HG02759 (cell line): Measurements from ENCODE around the gene LTA.

Experiments used
- ATAC-seq: cut with Tn5 transposase; IDR thresholded peaks from one replicate; pipeline ENCODE4 v1.9.1; 2021; ENCODE audit warnings: mild to moderate bottlenecking, moderate library complexity; ENCODE audit not compliant: unreplicated experiment

LTA gene, protein sequence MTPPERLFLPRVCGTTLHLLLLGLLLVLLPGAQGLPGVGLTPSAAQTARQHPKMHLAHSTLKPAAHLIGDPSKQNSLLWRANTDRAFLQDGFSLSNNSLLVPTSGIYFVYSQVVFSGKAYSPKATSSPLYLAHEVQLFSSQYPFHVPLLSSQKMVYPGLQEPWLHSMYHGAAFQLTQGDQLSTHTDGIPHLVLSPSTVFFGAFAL

DNA sequence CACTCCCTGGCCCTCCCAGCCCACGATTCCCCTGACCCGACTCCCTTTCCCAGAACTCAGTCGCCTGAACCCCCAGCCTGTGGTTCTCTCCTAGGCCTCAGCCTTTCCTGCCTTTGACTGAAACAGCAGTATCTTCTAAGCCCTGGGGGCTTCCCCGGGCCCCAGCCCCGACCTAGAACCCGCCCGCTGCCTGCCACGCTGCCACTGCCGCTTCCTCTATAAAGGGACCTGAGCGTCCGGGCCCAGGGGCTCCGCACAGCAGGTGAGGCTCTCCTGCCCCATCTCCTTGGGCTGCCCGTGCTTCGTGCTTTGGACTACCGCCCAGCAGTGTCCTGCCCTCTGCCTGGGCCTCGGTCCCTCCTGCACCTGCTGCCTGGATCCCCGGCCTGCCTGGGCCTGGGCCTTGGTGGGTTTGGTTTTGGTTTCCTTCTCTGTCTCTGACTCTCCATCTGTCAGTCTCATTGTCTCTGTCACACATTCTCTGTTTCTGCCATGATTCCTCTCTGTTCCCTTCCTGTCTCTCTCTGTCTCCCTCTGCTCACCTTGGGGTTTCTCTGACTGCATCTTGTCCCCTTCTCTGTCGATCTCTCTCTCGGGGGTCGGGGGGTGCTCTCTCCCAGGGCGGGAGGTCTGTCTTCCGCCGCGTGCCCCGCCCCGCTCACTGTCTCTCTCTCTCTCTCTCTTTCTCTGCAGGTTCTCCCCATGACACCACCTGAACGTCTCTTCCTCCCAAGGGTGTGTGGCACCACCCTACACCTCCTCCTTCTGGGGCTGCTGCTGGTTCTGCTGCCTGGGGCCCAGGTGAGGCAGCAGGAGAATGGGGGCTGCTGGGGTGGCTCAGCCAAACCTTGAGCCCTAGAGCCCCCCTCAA lies at the start of gene LTA:
Gene LTA (plus strand): TSS at position 249 of the 871 bp plus-strand sequence. CDS start 454 bp downstream, at position 703.
- ATAC-seq: peak; percentile 30

DNA sequence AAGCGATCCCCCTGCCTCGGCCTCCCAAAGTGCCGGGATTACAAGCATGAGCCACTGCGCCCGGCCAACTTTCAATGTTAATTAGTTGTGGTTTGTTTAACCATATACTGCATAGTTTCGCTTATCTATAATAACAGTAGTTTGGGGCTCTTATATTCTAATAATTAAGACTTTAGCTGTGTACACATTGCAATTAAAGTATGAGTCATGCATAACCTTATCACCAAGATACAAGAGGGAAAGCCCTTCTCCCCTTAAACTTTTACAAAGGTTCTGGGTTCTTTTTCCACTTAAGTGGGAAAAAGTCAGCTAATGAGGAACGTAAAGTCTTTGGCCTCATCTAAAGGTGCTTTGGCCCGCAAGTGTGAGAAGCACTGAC lies 46.5 kb upstream of the LTA start:
- no peak for ATAC-seq

DNA sequence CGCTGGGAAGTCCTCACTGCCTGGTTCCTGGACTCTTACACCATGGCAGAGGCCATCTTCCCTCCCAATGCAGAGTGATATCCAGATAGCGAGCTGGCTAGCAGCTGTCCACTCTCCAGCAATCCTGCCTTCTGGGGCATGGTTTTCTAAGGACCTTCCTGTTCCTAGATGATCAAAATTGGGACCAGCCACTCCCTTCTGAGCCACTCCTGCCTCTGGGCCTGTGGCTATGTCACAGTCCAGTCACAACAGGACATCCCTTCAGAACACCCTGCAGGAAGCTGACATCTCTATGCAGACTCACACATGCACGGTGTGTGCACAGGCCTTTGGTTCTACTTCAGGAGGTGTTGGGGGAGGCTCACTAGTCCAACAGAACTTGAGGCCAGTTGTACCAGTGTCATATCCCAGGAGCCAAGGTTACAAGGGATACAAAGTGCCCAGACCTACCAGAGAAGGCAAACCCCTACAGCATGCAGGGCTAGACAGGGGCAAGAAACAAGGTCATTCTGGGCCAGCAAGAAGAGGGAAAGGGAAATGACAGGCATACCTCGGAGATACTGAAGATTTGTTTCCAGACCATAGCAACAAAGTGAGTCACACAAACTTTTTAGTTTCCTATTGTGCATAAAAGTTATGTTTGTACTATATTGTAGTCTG lies 46.0 kb upstream of the LTA start:
- ATAC-seq: no peak

DNA sequence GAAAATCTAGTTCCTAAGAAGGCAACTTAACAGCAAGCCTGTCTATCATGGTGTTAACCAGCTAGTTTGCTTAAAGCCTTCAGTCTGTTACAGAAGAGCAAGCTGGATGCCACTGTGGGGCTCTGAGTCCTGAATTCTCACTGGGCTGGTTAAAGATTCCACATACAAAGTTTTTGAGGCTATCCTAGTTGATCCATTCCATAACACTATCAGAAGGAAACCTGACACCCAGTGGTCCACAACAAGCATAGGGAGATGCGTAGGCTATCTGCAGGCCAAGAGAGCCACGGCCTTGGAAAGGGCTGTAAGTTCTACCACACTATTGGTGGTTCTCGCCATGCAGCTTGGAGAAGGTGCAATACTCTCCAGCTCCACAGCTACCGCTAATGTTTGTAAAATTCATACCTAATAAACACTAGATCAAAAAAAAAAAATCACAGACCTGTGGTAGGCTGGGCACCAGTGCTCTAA lies 43.7 kb upstream of the LTA start:
- no peak for ATAC-seq

DNA sequence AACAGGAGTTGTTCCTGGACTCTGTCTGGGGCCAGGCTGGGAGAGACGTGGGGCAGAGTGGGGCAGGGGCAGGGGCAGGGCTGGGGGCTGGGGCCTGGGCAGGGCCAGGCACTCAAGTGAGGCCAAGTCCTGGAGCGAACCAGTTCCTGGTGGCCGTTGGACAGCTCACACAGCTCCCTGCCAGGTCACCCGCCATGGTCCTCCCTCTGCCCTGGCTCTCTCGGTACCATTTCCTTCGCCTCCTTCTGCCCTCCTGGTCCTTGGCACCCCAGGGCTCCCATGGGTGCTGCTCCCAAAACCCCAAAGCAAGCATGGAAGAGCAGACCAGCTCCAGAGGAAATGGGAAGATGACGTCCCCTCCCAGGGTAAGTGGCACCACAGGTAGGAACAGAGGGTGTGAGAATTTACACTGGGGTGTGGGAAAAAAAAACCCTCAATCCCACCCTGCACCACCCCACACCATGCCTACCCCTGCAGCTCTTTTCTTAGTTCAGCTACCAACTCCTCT lies 43.2 kb upstream of the LTA start, which contains the start of gene MCCD1:
Gene MCCD1 (plus strand): TSS at position 142 of the 508 bp plus-strand sequence. CDS start 53 bp downstream, at position 195.
- ATAC-seq: no peak

DNA sequence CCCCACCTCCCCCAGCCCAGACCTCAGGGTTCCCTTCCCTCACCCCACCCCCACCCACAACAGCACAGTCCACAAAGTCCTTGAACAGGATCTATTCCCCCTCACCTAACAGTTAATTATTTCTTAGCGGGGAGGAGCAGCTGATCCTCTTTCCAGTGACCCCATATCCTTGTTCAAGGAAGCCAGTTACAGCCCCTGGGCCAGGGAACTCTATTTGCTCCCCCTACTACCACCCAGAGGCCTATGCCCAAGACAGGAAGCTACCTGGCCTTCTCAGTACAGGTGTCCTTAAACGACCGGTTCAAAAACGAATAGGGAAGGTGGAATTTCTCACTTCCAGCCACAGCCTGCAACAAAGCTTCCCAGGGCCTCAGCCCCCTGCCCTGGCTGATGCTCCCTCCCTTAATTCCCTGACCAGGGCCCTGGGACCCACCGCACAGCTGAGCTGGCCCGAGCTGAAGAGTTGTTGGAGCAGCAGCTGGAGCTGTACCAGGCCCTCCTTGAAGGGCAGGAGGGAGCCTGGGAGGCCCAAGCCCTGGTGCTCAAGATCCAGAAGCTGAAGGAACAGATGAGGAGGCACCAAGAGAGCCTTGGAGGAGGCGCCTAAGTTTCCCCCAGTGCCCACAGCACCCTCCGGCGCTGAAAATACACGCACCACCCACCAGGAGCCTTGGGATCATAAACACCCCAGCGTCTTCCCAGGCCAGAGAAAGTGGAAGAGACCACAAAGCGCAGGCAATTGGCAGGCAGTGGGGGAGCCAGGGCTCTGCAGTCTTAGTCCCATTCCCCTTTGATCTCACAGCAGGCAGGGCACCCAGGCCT lies 42.5 kb upstream of the LTA start:
- ATAC-seq: no peak

DNA sequence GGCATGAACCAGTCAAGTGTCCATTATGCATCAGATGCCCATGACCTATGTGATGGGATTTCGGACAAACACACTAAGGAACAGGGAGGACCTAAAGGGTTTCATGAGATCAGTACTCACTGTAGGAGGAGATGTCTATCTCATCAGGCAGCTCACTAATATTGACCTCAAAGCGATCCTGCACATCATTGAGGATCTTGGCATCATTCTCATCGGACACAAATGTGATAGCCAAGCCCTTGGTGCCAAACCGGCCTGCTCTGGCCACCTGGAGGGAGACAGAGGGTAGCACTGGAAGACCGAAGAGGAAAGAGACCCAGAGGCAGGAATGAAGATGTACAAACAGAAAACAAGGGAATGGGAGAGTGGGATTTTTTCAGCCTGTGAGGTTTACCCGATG lies 41.4 kb upstream of the LTA start:
- no peak for ATAC-seq

DNA sequence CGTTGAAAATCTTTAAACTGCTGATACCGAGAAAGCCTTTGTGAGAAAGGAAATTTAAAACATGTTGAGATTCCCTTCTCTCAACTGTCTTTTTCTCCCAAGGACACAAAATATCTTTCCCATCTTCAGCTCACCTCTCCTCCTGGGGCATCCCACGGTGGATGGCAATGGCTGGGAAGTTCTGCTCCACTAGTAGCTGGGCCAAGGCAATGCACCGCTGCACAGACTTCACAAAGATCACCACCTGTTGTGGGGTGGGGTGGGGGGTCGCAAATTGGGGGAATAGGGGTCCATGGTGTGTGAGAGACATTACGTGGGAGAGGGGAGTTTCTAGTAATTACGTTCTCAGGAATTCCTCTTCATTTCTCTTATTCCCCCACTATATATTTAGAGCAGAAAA lies 40.9 kb upstream of the LTA start:
- ATAC-seq: no peak

DNA sequence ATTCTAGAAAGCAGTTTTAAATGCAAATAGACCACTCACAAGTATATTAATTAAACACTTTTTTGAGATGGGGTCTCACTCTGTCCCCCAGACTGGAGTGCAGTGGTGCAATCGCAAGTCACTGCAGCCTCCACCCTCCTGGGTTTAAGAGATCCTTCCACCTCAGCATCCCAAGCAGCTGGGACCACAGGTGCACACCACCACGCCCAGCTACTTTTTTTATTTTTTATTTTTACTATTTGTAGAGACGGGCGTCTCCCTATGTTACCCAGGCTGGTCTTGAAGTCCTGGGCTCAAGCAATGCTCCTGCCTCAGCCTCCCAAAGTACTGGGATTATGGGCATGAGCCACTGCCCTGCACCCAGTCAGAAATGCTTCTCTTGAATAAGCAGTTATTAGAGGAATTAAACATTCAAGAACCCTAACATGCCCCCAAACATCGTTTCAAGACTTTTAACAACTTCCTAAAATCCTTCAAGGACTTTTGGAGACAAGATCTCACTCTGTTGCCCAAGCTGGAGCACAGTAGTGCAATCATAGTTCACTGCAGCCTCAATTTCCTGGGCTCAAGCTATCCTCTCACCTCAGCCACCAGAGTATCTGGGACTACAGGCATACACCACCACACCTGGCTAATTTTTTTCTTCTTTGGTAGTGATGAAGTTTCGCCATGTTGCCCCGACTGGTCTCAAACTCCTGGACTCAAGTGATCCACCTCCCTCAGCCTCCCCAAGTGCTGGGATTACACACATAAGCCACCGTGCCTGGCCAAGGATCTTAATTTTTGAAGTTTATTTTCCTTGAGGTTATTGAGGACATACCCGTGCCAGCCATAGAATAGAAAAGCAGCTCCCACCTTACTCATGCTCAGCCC lies 40.1 kb upstream of the LTA start:
- no peak for ATAC-seq

DNA sequence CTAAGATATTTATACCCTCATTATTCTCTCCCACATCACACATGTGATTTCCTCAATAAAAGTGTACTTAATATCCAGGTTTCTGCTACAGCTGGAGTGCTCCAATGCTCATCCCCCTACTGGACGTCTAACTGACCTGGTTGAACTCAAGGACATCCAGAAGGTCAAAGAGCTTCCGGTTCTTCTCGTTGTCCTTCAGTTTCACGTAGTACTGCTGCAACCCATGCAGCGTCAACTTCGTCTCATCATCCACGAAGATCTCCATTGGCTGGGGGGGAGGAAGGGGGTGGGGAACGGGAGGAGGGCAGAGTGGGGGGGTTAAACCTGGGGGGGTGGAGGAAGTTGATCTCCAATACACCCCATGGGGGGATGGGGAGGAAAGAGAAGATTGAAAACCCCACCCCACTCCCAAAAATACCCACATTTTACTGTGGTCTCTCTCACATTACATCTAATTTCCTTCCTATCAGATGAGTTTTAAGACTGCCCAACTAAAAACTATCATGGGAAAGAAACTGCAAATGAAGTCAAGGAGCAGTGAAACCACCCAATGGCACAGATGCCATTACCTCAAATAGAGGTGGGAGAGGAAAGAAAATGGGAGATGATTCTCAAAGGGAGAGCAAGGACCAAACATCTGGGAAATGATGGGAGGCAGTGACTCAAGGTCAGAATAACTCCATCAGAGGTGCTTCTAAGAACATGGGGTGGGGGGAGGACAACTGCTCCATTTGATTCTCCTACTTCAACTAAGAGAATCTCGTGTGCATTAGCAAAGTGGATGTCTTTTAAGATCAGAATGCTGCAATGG lies 39.2 kb upstream of the LTA start:
- no peak for ATAC-seq

DNA sequence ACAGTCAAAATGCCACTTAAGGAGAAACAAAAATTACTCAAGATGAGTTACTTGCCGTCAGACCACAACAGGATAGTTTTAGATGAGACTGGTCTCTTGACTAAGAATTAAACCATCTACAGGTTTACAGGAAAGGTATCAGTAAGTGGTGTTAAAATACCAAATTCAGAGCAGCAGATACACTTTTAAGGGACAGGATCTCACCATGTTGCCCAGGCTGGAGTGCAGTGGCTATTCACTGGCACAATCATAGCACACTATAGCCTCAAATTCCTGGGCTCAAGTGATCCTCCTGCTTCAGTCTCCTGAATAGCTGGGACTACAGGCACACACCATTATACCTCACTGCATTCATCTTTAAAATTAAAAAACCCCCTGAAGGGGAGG lies 38.6 kb upstream of the LTA start:
- ATAC-seq: no peak

DNA sequence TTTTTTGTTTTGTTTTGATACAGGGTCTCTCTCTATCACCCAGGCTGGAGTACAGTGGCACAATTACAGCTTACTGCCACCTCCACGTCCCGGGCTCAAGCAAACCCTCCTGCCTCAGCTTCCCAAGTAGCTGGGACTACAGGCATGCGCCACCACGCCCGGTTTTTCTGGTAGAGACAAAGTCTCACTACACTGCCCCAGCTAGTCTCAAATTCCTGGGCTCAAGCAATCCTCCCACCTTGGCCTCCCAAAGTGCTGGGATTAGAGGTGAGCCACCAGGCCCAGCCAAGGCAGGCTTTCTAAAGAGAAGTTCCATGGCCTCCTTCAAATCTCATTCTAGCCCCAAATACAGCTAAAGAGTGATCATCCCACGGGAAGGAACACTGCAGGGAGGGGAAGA lies 38.1 kb upstream of the LTA start:
- ATAC-seq: no peak

DNA sequence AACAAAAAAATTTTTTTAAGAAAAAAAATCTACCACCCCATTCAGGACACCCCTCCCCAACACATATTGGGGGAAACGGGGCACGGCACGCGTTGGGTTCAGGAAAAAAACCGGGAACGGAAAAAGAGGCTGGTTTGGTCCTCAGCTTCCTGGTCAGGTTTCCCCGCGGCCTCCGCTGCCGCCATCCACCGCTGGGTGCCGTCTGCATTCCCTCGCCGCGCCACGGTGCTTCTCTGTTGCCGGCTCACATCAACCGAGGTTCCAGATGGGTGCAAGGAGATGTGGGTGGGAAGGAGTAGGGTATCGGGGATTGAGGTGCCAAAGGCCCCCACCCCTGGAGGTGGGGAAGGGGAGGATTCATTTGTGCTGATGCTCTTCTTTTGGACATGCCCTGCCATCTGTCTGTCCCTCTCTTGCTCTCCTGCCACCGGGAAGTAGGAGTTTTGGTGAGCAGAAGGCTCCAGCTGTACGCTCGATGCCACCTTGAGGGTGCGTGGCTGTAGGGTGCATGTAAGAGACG lies 37.5 kb upstream of the LTA start:
- no peak for ATAC-seq

DNA sequence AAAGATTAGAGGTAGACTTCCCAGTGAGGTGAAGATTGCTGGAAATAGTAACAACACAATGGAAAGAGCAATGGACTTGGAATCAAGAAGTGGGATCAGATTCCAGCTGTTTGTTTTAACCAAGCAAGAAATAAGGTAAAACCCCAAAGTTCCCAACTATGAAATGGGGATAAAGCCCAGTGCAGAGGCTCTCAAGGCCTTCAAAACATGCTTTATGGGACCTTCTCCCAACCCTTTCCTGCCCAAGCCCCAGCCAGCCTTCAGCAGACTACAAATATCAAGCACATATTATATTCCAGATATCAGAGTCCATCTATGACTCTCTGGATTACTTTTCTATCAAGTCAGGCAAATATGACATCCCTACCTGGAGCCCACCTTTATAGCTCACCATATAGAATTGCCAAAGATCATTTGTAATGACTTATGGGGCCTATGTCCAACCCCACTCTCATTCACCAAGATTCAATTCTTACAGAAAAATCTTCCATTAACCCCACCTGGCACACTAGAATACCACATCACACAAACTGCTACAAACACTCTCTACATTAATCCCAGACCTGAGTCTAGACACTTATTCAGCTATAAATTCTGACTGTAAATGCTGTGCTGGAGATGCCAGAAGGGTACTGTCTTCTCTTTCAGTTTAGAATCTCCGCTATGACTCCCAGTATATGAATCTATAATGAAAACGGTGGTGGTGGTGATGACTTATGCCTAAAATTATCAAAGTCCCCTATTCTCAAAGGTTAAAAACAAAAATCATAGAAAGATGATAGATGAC lies 36.4 kb upstream of the LTA start:
- ATAC-seq: no peak

DNA sequence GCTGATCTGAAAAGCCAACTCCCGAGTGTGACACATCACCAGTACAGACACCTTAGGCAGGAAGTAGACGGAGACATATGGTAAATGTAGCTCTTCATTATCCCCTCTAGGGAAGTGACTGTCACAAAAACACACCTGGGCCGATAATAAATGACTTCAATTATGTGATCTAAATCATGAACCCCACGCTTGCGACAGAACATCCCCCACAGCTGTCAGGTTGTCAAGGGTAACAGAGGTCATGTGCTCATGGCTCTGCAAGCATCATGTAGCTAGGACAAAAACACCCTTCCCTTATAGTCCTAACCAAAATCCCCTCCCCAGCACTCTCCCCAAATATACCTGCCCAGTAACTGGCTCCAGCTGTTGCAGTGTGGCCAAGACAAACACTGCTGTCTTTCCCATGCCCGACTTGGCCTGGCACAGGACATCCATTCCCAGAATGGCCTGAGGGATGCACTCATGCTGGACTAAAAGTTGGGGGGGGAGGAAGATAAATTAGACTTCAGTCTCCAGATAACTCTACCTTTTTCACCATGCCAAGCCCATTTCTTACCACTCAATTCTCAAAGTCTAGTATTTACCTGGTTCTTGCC lies 33.2 kb upstream of the LTA start:
- no peak for ATAC-seq

DNA sequence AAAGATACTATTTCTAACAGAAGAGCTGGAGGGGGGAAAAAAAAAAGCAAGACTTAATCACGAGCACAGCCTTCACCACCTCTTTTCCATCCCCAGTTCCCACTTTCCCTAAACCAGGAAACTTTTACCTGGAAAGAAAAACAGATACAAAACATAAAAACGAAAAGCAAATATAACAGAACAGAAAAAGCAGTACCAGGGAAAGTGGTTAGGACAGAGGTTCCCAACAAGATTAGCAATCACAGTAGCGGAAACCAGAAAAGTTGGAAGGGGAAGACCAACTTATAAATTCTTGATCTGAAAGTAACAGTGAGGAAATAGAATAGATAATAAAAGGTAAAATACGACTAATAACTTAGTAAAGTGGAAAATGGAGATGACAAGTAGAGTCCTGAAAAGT lies 31.4 kb upstream of the LTA start:
- ATAC-seq: no peak

DNA sequence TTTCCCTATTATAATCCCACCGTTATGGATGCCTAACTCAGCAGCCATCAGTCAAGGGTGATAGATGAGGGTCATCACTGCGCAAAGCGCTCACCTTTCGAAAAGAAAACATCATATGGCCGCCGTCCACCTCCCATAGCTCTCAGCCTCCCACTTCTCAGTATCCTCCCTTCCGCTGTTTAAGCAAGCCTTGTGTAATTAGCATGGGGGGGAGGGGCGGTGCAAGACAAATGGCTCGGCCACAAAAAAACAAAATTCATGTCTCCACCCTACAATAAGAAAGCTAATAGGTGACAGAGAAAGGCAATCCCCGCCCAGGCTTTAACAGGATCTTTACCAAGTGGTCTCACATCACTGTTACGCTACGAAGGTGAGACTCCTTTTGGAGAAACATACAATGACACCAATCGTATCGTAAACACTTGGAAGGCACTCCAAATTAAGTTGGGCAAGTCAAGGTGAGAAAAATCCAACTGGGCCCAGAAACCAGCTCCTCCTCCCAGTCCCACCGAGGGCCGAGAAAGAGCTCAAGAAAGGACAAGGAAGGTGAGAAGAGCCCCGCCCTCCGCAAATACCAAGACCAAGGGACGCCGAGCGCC lies 30.9 kb upstream of the LTA start:
- no peak for ATAC-seq
